Stimulated activated naive CD8-positive, alpha-beta T cell treated with anti-CD3 and anti-CD28 coated beads, Interleukin-15, amount 100 ng/mL, for 72 hours (primary cell): ENCODE measurements around the gene PLCD1.
A peak's percentile ranks its signal among the peaks of the same experiment; 100 is the strongest.

Source experiments
- ATAC-seq: fragments of 150-1000 bp; cut with Tn5 transposase; 2 replicates; pipeline ENCODE4 v1.10.0; 2021; ENCODE audit warnings: mild to moderate bottlenecking, moderate library complexity
- DNase-seq, 2 donors: peaks; one replicate each; pipeline ENCODE4 v3.0.0; 2021 to 2022
- H3K27ac Mint-ChIP-seq, 2 donors: one replicate each; pipeline ENCODE4 v1.8.0; 2022; ENCODE audit warnings: mild to moderate bottlenecking in 2 of 2, mixed read lengths in 2 of 2, moderate library complexity in 2 of 2
- H3K27me3 Mint-ChIP-seq: one replicate; pipeline ENCODE4 v1.8.0; 2022; ENCODE audit warnings: mixed read lengths
- H3K4me1 Mint-ChIP-seq: one replicate; pipeline ENCODE4 v1.8.0; 2022; ENCODE audit warnings: mild to moderate bottlenecking, mixed read lengths
- H3K4me3 Mint-ChIP-seq, 2 donors: one replicate each; pipeline ENCODE4 v1.8.0; 2022; ENCODE audit warnings: mild to moderate bottlenecking in 2 of 2, mixed read lengths in 2 of 2, moderate library complexity in 1 of 2
- H3K9me3 Mint-ChIP-seq, 2 donors: one replicate each; pipeline ENCODE4 v1.8.0; 2022; ENCODE audit warnings: mixed read lengths in 2 of 2

PLCD1 gene

DNA sequence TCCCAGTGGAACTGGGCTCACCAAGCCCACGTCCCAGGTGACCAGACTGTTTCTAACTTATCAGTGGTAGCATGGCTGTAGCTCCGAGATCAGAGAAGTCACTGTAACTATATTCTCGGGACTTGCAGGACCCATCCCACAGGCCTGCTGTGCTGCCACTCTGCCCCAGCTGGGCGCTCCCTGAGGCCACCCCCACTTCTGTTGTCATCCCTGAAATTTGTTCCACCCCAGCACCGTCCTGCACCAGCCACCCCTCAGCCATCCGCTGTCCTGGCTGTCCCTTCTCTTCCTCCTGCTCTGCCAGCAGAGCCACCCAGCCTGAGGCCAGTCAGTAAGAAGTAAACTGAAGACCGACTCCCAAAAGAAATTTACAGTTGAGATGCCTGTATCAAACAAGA is 71.9 kb downstream of the PLCD1 start:
- Mint-ChIP-seq H3K4me1 (peaks cover 24% of the 10 kb centered on the region), H3K9me3 (no peaks in the 10 kb centered on the region), H3K27me3 (no peaks in the 10 kb centered on the region), H3K27ac (peak overlapping the region; percentile 84 to 93), H3K4me3 (peak overlapping the region in 1 of 2 donors; percentile 58)
- no peak for DNase-seq
- no peak for ATAC-seq
